PC-3 (cell line): ENCODE measurements around the gene SLC9A9.

Experiments
- CTCF ChIP-seq: fragments of 300-600 bp; sonication (generic); conservative IDR thresholded peaks from 2 replicates; pipeline ENCODE4 v1.5.1; 2017; ENCODE audit warnings: antibody characterized with exemption, low read depth, mild to moderate bottlenecking, low read length
- EZH2phosphoT487 ChIP-seq: fragments of 300-600 bp; sonication (generic); IDR thresholded peaks from 2 replicates; pipeline ENCODE4 v1.6.1; 2018; ENCODE audit warnings: mild to moderate bottlenecking, antibody characterized with exemption, low read length, borderline replicate concordance

- TF ChIP-seq CTCF = no peak
- no peak for TF ChIP-seq EZH2phosphoT487
Measured at GRCh38 chr3:143495527-143495926, 352.7 kb downstream of the SLC9A9 start.
